ENCODE measurements around the gene MTNR1A. TPM values are rescaled to one million over a fixed set of nuclear protein-coding genes. Genes with fewer than 3 reads are reported as not detected.

The MTNR1A gene
- total RNA-seq (2014; rRNA removed; shearing (Covaris generic)) = 0.33 TPM in 1 of 2 replicates, not detected in the other

- DNase-seq (ENCODE audit: low spot score) = no peak
Observed at GRCh38 chr4:186554914-186555827, at the start of gene MTNR1A. MTNR1A (minus strand) TSS chr4:186555567; CDS start chr4:186555365, 202 bp downstream.

GRCh38 chr4:186604124-186604807, 48.9 kb upstream of the MTNR1A start:
- DNase-seq (ENCODE audit: low spot score) = no peak

GRCh38 chr4:186602978-186603377, 47.6 kb upstream of the MTNR1A start:
- no peak for DNase-seq (ENCODE audit: low spot score)

- no peak for DNase-seq (ENCODE audit: low spot score)
Observed at GRCh38 chr4:186599483-186599882, 44.1 kb upstream of the MTNR1A start.

- no peak for DNase-seq (ENCODE audit: low spot score)
Observed at GRCh38 chr4:186598686-186599085, 43.3 kb upstream of the MTNR1A start.

GRCh38 chr4:186596850-186597390, 41.6 kb upstream of the MTNR1A start:
- no peak for DNase-seq (ENCODE audit: low spot score)

- no peak for DNase-seq (ENCODE audit: low spot score)
Observed at GRCh38 chr4:186596346-186596745, 41.0 kb upstream of the MTNR1A start.

GRCh38 chr4:186593587-186593973, 38.2 kb upstream of the MTNR1A start:
- DNase-seq (ENCODE audit: low spot score) = no peak

GRCh38 chr4:186592966-186593586, 37.7 kb upstream of the MTNR1A start:
- DNase-seq (ENCODE audit: low spot score) = no peak

GRCh38 chr4:186592445-186592844, 37.1 kb upstream of the MTNR1A start:
- no peak for DNase-seq (ENCODE audit: low spot score)

GRCh38 chr4:186591651-186592050, 36.3 kb upstream of the MTNR1A start:
- no peak for DNase-seq (ENCODE audit: low spot score)

- no peak for DNase-seq (ENCODE audit: low spot score)
Observed at GRCh38 chr4:186588503-186588902, 33.1 kb upstream of the MTNR1A start.

- DNase-seq (ENCODE audit: low spot score) = peak; percentile 29
Observed at GRCh38 chr4:186587416-186588018, 32.1 kb upstream of the MTNR1A start.

- no peak for DNase-seq (ENCODE audit: low spot score)
Observed at GRCh38 chr4:186586205-186586604, 30.8 kb upstream of the MTNR1A start.

GRCh38 chr4:186584912-186585311, 29.5 kb upstream of the MTNR1A start:
- DNase-seq (ENCODE audit: low spot score) = no peak

- no peak for DNase-seq (ENCODE audit: low spot score)
Observed at GRCh38 chr4:186581421-186581820, 26.1 kb upstream of the MTNR1A start.

- no peak for DNase-seq (ENCODE audit: low spot score)
Observed at GRCh38 chr4:186580669-186581068, 25.3 kb upstream of the MTNR1A start.

GRCh38 chr4:186570193-186570996, 15.0 kb upstream of the MTNR1A start:
- DNase-seq (ENCODE audit: low spot score) = no peak

GRCh38 chr4:186569533-186570192, 14.3 kb upstream of the MTNR1A start:
- no peak for DNase-seq (ENCODE audit: low spot score)

- no peak for DNase-seq (ENCODE audit: low spot score)
Observed at GRCh38 chr4:186566068-186566467, 10.7 kb upstream of the MTNR1A start.
